ENCODE results near the gene CACNA1B. TPM values are rescaled to one million over a fixed set of nuclear protein-coding genes. Genes with fewer than 3 reads are reported as not detected.
A peak's percentile ranks its signal among the peaks of the same experiment; 100 is the strongest.

The CACNA1B gene
- total RNA-seq, 1 donor from 2014 or later: 0.46 TPM

GRCh38 chr9:137952976-137953666 lies 75.5 kb downstream of the CACNA1B start:
- ATAC-seq (ENCODE audit: poor library complexity) (peak; percentile 53), DNase-seq (no peak)
- intact Hi-C loops (cut with DNase I): no loop called here

DNA sequence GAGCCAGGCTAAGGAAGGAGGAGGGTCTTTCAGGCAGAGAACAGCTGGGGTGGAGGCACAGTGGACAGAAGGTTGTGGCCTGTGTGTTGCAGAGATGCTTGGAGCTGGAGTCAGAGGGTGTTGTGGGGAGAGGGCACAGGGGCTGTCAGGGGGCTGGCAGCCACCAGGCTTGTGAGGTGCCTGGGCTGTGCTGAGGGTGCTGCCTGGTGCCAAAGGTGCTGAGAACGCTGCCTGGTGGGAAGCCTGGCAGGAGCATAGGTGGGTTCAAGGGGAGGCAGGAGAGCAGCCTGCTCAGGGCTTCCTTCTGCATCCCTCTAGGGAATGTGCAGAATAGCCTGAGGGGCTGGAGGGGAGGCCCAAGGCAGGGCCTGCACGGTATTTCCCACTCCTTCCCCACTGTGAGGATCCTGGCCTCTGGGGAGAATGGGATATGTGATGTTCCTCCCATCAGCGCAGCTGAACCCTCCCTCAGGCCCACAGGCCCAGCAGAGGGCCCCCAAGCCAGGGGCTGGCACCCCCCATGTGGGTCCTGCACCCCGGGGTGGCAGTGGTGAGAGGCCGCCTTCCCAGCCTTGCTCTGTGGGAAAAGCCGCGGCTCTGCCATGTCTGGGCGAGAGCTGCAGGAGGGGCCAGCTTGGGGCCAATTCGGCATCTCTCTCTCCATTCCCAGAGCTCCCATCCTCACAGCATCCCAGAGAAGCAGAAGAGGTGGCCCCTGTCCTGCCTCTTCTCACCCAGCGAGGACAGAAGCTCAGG lies 76.3 kb downstream of the CACNA1B start:
- ATAC-seq (ENCODE audit: poor library complexity): no peak
- intact Hi-C loops (cut with DNase I): no loop called here
- DNase-seq: no peak

GRCh38 chr9:137955224-137955570 lies 77.6 kb downstream of the CACNA1B start:
- intact Hi-C loops (cut with DNase I): no loop called here
- no peak for DNase-seq
- ATAC-seq (ENCODE audit: poor library complexity): no peak

DNA sequence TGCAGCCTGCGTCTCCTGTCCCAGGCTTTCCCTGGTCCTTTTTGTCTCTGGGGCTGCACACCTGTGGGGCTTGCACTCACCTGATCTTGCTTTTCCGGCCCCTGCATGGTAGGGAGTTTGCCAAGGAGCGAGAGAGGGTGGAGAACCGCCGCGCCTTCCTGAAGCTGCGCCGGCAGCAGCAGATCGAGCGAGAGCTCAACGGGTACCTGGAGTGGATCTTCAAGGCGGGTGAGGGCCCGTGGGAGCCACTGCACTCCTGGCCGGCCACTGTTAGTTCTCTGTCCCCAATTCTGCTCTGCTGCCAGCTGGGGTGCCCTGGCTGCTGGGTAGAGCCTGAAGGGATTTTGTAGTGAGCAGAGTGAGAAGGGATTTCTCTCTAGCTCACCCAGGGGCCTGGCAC lies 78.0 kb downstream of the CACNA1B start:
- no peak for DNase-seq
- intact Hi-C loops (cut with DNase I): no loop called here
- no peak for ATAC-seq (ENCODE audit: poor library complexity)

DNA sequence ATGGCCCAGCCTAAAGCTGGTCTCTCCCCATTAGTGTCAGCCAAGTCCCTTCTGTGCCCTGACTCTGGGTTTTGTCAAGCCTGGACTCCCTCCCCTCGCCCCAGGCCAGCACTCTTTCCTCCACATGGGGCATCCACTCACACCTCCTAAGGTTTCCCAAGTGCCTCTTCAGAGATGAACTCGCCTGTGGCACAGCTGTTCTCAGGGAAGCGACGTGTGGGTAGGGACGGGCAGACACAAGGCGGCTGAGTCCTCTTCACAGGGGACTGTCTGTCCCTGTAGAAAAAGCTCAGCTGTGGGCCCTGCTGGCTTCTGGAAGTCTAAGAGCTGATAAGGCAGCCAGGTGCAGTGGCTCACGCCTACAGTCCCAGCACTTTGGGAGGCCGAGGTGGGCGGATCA lies 78.5 kb downstream of the CACNA1B start:
- no peak for ATAC-seq (ENCODE audit: poor library complexity)
- DNase-seq: no peak
- intact Hi-C loops (cut with DNase I): no loop called here

DNA sequence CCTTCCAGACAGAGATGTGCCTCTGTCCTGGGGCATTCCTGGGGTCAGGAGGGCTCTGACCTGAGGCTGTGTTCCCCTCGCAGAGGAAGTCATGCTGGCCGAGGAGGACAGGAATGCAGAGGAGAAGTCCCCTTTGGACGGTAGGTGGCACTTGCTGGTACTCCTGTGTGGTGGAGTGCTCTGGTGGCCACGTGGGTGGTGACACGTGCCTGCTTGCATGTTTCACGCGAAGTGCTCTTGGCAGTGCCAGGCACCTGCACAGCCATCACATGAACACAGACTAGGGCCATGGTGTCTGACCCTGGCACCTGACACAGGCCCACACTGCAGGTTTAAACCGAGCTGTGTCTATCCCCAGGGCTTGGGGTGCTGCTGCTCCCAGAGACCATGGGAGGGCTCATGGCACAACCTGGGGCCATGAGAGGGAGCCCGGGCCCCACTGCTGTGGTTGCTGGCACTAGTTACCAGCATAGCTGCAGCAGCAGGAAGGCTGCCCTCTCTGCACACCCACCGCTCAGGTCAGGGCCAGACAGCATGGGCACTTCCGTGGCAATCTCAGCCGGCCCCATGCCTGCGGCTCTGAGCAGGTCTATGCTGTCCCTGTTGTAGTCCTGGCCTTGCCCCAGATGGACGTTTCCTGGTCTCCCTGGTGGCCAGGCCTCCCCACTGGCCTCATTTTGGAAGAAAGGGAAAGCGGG lies 79.3 kb downstream of the CACNA1B start:
- no peak for DNase-seq

DNA sequence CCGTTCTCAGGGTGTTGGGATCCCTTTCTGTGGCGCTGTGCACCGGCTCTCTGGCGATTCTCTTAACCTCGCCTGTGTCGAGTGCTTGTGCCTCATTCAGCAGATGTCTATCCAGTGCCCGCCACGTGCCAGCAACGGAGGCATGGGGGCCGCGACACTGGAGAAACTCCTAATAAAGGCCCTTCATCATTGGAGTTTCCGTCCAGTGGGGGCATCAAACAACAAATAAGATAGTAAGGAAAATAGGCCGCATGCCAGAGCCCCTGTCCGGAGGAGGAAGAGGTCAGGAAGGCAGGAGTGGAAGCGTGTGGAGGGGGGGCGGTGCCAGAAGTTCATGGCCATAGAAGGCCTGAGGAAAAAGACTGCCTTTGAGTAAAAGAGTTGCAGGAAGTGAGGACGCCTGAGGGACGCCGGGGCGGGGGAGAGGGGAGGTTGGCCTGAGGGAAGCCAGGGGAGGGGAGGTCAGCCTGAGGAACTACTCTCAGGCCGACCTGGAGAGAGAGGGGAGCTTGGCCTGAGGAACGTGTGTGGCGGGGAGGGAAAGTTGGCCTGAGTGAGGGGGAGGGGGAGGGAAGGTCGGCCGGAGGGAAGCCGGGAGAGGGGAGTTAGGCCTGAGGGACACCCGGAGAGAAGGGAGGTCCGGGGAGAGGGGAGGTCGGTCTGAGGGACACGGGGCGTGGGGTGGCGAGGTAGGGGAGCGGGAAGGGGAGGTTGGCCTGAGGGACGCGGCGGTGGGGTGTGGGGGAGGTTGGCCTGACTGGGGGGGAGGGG lies 82.2 kb downstream of the CACNA1B start:
- intact Hi-C loops (cut with DNase I): no loop called here
- DNase-seq: no peak
- no peak for ATAC-seq (ENCODE audit: poor library complexity)

More for the DNA sequence above, 79.3 kb downstream of the CACNA1B start:
- intact Hi-C loops (cut with DNase I): no loop called here
- ATAC-seq (ENCODE audit: poor library complexity): no peak

DNA sequence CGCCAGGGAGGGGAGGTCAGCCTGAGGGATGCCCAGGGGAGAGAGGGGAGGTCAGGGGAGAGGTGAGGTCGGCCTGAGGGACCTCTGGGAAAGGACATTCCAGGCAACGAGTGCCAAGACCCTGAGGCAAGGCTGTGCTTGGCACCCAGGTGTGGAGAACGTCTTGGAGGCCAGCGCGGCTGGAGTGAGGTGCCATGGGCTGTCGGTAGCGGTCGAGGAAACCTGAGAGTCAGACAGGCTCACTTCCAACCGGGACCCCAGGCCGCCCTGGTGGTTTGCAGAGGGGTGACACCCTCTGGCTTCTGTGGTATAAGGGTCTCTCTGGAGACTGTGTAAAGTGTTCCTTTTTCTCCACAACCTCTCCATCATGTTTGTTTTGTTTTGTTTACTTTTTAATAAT lies 82.9 kb downstream of the CACNA1B start:
- intact Hi-C loops (cut with DNase I): no loop called here
- ATAC-seq (ENCODE audit: poor library complexity) (no peak), DNase-seq (no peak)

DNA sequence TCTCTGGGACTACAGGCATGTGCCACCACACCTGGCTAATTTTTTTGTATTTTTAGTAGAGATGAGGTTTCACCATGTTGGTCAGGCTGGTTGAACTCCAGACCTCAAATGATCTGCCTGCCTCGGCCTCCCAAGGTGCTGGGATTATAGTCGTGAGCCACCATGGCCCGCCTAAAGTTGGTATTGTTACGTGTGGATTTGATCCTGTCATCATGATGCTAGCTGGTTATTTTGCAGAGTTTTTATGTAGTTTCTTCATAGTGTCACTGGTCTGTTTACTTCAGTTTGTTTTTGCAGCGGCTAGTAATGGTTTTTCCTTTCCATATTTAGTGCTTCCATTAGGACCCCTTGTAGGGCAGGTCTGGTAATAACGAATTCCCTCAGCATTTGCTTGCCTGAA lies 85.9 kb downstream of the CACNA1B start:
- no peak for DNase-seq
- ATAC-seq (ENCODE audit: poor library complexity): no peak

GRCh38 chr9:137965177-137965795 lies 87.7 kb downstream of the CACNA1B start:
- intact Hi-C loops (cut with DNase I): no loop called here
- no peak for DNase-seq
- no peak for ATAC-seq (ENCODE audit: poor library complexity)

More for the DNA sequence above, 85.9 kb downstream of the CACNA1B start:
- intact Hi-C loops (cut with DNase I): no loop called here

- ATAC-seq (ENCODE audit: poor library complexity) (no peak), DNase-seq (no peak)
- intact Hi-C loops (cut with DNase I): no loop called here
These were observed 89.8 kb downstream of the CACNA1B start for GRCh38 chr9:137967280-137967953.

GRCh38 chr9:137968235-137968634 lies 90.7 kb downstream of the CACNA1B start:
- ATAC-seq (ENCODE audit: poor library complexity) (no peak), DNase-seq (no peak)
- intact Hi-C loops (cut with DNase I): no loop called here

GRCh38 chr9:137969008-137969407 lies 91.4 kb downstream of the CACNA1B start:
- intact Hi-C loops (cut with DNase I): no loop called here
- DNase-seq (no peak), ATAC-seq (ENCODE audit: poor library complexity) (no peak)

DNA sequence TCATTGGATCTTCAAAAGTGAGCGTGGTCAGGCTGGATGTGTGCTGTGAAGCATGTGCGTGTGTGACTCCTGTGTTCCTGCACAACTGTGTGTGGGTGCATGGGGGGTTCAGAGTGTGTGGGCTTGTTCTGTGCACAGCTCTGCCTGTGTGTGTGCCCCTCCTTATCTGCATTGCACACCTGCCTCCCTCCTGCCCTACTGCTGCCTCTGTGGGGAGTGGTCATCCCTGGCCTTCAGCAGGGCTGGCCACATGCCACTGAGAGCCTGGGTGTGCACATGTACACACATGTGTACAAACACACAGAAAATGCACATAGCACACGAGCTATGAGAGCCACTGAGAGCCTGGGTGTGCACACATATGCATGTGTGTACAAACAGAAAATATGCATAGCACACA lies 92.1 kb downstream of the CACNA1B start:
- intact Hi-C loops (cut with DNase I): no loop called here
- no peak for DNase-seq
- no peak for ATAC-seq (ENCODE audit: poor library complexity)

- intact Hi-C loops (cut with DNase I): no loop called here
- DNase-seq (no peak), ATAC-seq (ENCODE audit: poor library complexity) (no peak)
These were observed 92.5 kb downstream of the CACNA1B start for GRCh38 chr9:137970098-137970497.

- intact Hi-C loops (cut with DNase I): no loop called here
- no peak for DNase-seq
- no peak for ATAC-seq (ENCODE audit: poor library complexity)
These were observed 93.3 kb downstream of the CACNA1B start for GRCh38 chr9:137970686-137971476.

GRCh38 chr9:137971477-137972138 lies 94.0 kb downstream of the CACNA1B start:
- intact Hi-C loops (cut with DNase I): no loop called here
- DNase-seq (peak; percentile 35), ATAC-seq (ENCODE audit: poor library complexity) (no peak)
